A673 (cell line): Measurements from ENCODE around the gene EGFR.

Source experiments
- EZH2 ChIP-seq: fragments of 200-600 bp; sonication (generic); IDR thresholded peaks from 2 replicates; pipeline ENCODE4 v1.6.1; 2017; ENCODE audit warnings: borderline replicate concordance, low read depth, mild to moderate bottlenecking, mixed read lengths, antibody characterized with exemption, low read length; ENCODE audit not compliant: poor library complexity, severe bottlenecking
- TF ChIP-seq, protein P1 (sequence below): fragments of 300-800, 200-600 bp; sonication (generic); conservative IDR thresholded peaks from 2 replicates; pipeline ENCODE4 v1.5.1; 2017; ENCODE audit warnings: low read depth, mild to moderate bottlenecking, antibody characterized with exemption, low read length, moderate library complexity, mixed read lengths

DNA sequence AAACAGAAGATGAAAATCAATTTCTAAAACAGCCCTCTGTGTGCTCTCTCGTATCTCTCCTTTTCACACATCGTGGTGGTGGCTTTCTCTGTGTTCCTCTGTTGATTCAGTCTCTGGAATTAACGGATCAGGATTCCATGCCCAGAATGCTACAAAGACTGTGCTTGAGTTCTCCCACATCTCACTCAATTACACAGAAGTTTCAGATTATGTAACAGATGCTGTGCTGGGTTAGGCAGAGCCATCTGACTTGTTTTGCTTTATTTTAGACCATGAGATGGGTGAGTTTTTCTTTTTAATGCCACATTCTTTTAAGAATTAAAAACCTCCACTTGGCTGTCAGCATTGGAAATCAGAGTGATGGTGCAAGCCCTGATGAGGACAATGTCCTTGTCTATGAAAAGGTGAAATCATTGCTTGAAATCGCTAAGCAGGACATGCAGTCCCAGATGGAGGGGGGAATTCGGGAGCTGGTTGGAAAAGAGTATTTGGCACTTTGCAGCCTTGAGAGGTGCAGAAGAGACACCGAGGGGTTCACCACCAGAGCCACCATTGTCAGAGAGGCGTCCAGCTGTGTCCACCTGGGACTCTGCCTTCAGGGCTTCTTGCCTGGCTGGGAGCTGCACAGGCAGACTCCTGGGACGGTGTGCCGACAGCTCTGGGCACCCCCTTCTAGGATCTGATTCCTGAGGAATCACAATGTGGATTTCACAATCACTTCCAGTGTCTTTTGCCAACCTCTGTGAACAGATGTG, 80.4 kb downstream of the EGFR start:
- TF ChIP-seq, protein P1, sequence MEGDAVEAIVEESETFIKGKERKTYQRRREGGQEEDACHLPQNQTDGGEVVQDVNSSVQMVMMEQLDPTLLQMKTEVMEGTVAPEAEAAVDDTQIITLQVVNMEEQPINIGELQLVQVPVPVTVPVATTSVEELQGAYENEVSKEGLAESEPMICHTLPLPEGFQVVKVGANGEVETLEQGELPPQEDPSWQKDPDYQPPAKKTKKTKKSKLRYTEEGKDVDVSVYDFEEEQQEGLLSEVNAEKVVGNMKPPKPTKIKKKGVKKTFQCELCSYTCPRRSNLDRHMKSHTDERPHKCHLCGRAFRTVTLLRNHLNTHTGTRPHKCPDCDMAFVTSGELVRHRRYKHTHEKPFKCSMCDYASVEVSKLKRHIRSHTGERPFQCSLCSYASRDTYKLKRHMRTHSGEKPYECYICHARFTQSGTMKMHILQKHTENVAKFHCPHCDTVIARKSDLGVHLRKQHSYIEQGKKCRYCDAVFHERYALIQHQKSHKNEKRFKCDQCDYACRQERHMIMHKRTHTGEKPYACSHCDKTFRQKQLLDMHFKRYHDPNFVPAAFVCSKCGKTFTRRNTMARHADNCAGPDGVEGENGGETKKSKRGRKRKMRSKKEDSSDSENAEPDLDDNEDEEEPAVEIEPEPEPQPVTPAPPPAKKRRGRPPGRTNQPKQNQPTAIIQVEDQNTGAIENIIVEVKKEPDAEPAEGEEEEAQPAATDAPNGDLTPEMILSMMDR: no peak
- no peak for TF ChIP-seq EZH2
